HG03045 (cell line): ENCODE data around the gene USP48.
"Not testable (repeated sequence)": the region's sequence is repeated elsewhere in the genome, so short reads cannot be mapped to it uniquely, and the experiment has no call there.

Source experiments
- ATAC-seq: cut with Tn5 transposase; IDR thresholded peaks from one replicate; pipeline ENCODE4 v1.9.1; 2021; ENCODE audit warnings: mild to moderate bottlenecking, moderate library complexity; ENCODE audit not compliant: unreplicated experiment

The USP48 gene, protein sequence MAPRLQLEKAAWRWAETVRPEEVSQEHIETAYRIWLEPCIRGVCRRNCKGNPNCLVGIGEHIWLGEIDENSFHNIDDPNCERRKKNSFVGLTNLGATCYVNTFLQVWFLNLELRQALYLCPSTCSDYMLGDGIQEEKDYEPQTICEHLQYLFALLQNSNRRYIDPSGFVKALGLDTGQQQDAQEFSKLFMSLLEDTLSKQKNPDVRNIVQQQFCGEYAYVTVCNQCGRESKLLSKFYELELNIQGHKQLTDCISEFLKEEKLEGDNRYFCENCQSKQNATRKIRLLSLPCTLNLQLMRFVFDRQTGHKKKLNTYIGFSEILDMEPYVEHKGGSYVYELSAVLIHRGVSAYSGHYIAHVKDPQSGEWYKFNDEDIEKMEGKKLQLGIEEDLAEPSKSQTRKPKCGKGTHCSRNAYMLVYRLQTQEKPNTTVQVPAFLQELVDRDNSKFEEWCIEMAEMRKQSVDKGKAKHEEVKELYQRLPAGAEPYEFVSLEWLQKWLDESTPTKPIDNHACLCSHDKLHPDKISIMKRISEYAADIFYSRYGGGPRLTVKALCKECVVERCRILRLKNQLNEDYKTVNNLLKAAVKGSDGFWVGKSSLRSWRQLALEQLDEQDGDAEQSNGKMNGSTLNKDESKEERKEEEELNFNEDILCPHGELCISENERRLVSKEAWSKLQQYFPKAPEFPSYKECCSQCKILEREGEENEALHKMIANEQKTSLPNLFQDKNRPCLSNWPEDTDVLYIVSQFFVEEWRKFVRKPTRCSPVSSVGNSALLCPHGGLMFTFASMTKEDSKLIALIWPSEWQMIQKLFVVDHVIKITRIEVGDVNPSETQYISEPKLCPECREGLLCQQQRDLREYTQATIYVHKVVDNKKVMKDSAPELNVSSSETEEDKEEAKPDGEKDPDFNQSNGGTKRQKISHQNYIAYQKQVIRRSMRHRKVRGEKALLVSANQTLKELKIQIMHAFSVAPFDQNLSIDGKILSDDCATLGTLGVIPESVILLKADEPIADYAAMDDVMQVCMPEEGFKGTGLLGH

GRCh38 chr1:21782868-21783678 is at the start of gene USP48:
USP48 (minus strand) TSS chr1:21783149; CDS start chr1:21782957, 192 bp downstream.
- peak; percentile 71 for ATAC-seq

DNA sequence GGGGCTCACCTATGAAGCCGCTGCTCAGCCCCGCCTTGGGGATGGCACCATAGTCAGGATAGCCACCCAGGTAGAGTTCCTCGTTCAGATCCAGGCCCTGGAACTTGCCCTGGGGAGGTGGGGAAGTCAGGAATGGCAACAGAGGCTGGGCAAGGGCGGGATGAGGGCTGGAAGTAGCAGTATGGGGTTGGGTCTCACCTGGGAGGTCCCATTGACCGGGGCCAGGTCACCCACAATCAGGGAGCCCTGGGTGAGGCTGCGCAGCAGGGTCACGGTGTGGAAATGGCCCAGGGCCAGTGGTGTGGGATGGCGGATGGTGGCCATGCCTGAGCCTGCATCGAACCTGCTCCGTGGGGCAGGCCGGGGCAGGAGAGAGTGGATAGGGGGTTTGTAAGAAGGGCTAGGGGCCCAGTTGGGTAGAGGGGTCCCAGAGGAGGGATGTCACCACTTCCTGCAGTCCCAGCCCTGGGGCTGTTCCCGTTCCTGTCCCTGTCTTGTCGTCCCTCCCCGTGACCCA is 48.6 kb upstream of the USP48 start:
- no peak for ATAC-seq

GRCh38 chr1:21830792-21831453 is 48.0 kb upstream of the USP48 start:
- ATAC-seq = no peak

DNA sequence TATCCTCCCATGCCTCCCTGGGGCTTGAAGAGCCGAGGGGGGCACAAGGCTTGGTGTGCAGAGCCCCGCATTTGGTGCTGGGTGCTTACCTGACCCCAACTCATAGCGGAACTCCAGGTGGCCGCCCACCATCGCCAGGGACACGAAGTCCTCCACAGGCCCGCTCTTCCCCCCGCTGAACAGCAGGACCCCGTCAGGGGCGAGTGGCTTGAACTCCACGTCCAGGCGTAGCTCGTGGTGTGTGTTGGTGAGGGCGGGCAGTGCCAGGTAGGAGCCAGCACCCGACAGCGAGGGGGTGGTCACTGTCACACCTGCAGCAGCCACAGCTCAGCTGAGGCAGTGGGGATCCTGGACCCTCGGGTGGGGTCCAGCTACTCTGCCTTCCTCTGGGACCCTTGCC is 46.3 kb upstream of the USP48 start:
- ATAC-seq = no peak

DNA sequence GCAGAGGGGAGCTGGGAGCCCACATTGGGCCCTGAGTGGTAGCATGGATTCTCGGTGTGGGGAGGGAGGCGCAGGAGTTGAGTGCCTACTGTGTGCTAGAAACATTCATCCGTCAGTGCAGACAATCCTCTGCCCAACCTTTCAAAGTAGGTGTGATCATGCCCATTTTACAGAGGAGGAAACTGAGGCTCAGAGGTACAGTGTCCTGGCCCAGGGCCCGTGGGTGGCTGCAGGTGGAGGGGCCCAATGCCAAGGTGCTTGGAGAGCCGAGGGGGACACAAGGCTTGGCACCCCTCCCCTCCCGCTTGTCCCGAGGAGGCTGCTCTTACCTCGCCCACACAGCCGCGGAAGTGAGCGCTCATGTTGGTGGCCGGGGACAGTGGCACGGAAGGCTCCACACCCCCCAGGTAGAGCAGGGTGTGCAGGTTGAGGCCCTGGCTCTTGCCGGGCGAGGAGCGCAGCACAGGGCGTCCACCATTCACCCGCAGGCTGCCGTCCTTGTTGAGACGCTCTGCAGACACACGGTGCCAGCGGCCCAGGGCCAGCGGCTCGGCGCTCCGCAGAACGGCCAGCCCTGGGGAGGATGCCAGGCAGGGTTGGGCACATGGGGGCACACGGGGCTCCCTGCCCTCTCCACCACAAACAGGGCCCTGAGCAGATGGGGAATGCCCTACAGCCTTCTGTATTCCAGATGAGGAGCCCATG is 45.7 kb upstream of the USP48 start:
- ATAC-seq = no peak

GRCh38 chr1:21828075-21828474 is 45.1 kb upstream of the USP48 start:
- no peak for ATAC-seq

- ATAC-seq = no peak
These were observed 44.3 kb upstream of the USP48 start for GRCh38 chr1:21827141-21827679.

DNA sequence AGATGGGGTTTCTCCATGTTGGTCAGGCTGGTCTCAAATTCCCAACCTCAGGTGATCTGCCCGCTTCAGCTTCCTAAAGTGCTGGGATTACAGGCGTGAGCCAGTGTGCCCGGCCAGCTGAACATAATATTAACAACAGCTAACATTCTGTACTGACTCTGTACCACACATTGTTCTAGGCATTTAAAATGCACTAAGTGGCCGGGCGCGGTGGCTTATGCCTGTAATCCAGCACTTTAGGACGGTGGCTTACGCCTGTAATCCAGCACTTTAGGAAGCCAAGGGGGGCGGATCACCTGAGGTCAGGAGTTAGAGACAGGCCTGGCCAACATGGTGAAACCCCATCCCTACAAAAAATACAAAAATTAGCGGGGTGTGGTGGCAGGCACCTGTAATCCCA is 43.7 kb upstream of the USP48 start:
- not testable (repeated sequence) for ATAC-seq

DNA sequence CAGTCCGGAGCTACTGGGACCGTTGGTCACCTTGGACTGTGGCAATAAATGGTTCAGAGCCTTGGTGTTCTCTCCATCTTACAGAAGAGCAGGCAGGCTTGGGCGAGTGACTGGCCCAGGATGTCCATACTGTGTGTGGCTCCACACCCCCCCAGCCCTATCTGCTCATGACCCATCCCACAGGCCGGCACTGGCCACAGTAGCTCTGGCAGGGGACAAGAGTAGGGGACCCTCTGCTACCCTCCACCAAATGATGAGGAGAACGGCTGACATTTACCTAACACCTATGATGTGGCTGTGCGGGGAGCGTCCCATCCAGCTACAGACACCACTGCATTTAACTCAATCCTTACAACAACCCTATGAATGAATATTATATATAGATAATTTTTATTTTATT is 42.4 kb upstream of the USP48 start:
- no peak for ATAC-seq

DNA sequence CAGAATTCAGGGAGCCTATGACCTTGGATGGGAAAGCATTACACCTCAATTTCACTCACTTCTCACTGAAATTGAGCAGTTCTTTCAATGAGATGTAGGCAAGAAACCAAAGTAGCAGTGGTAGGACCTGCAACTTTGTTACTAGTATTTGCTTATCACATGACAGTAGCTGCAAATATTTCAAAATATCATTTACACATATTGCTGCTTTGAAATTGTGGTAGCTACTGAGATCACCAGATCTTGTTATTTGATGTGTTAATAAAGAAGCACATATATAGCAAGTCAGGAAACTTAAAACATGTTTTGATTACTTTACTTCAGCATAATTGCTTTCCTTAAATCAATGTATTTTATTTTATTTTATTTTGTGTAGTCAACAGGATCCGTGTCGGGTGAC is 42.0 kb upstream of the USP48 start:
- ATAC-seq = no peak

- no peak for ATAC-seq
These were observed 41.2 kb upstream of the USP48 start for GRCh38 chr1:21823980-21824702.

DNA sequence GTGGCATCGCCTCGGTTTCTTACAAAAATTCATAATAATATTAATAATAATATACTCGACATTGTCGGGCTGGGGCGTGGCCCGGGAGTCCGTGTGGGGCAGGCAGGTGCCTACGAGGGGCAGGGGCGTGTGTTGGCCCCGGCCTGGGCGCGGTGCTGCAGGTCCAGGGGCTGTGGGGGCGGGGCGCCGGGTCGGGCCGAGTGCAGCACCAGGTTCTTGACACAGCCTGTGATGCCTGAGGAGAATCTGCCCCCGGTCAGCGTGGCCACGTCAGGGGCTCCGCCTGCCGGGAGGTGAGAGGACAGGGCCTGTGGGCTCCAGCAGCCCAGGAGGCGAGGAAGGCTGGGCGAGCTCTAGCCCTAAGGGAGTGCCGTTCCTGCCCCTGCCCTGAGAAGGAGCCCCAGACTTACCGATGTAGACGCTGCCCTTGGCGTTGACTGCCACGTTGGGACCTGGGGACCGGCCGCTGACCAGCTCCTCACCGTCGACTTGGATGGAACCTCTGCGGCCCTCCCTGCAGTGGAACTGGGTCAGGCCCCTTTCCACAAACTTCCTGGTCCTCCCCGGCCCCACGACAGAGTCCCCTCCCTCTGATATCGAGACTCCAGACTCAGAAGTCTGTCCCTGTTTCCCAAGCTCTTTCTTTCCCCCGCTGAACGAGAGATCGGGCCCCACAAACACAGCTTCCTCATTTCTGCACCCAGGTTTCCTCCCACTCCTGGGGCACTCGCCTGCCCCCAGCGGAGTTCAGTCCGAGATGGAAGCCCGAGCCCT is 40.4 kb upstream of the USP48 start:
- no peak for ATAC-seq

DNA sequence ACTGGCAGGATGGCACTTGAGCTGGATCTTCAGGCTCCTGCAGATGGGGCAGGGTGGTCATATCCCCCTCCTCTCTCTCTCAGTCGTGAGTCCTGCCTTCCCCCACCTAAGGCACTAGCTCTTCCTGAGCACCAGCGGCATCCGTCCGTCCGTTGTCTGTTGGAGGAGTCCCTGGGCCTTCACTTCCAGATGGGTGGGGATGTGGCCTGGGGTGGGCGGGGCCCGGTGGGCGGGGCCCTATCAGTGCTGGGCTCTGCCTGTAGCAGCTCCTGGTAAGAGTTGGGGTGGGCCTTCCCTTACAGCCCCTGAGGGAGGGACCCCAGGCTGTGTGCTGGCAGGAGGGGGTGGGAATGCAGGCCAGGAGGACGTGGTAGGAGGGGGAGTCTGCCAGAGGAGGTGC is 39.4 kb upstream of the USP48 start:
- ATAC-seq = no peak

GRCh38 chr1:21821385-21822019 is 38.6 kb upstream of the USP48 start:
- no peak for ATAC-seq

GRCh38 chr1:21820597-21821232 is 37.8 kb upstream of the USP48 start:
- ATAC-seq = no peak

- ATAC-seq = no peak
These were observed 35.7 kb upstream of the USP48 start for GRCh38 chr1:21818656-21819055.
